Astrocyte of the spinal cord (primary cell): ENCODE data around the gene FGFR4.

Experiments used
- DNase-seq: peaks from one replicate; pipeline ENCODE4 v3.0.0; 2011; ENCODE audit warnings: low read depth, low spot score
- H3K4me3 ChIP-seq: 2 replicates; pipeline ENCODE4 v1.5.1; 2011; ENCODE audit warnings: low read depth, mild to moderate bottlenecking, low read length, moderate library complexity
- CTCF ChIP-seq: IDR thresholded peaks from 2 replicates; pipeline ENCODE4 v1.5.1; 2012; ENCODE audit warnings: low read depth, mild to moderate bottlenecking, low read length, inconsistent platforms
- in situ Hi-C: cut with HindIII; loops from 2 replicates; pipeline ENCODE4 v1.10.0; 2017; ENCODE audit warnings: low sequenced_read_pairs

The FGFR4 gene

DNA sequence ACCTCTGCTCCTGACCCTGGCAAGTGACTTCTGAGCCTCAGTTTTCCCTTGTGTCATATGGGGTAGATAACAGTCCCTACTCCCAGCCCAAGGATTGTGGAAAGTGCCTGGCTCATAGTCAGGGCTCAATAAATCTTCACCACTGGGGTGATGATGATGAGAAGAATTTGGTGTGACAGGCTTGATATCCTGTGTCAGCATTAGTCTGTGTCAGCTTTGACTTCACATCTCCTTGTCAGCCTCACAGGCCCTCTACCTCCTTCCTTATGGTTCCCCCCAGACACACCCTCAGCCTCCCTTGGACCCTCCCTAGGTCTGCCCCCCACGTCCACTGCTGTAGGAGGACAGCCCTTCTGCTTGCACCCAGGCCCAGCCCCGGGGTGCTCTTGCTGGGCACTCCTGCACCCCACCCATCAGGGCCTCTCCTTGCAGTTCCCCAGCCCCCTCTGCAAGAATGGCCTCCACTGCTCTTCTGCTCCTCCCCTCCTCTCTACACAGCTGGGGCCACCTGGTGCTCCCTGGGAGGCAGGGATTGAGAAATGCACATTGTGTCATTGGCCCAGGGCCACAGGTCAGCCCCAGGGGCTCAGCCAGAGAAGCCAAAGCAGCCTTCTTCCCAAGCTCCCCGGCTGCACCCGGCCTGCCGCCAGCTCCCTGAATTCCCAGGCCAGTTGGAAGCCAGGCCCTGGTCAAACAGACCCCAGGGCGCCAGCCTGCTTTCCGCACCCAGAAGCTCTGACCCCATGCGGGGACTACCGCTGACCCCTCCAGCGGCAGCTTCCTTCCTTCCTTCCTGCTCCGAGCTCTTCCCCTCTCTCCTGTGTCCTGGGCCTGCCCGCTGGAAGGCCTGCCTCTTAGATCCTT, 7.7 kb downstream of the FGFR4 start:
- no peak for TF ChIP-seq CTCF
- in situ Hi-C loops = no loop called here
- no peak overlapping the region for H3K4me3 ChIP-seq
- DNase-seq = peak; percentile 7

- DNase-seq = no peak
- no peak for TF ChIP-seq CTCF
- in situ Hi-C loops = no loop called here
- no peak overlapping the region for H3K4me3 ChIP-seq
Measured at GRCh38 chr5:177095088-177095669, 8.5 kb downstream of the FGFR4 start.

DNA sequence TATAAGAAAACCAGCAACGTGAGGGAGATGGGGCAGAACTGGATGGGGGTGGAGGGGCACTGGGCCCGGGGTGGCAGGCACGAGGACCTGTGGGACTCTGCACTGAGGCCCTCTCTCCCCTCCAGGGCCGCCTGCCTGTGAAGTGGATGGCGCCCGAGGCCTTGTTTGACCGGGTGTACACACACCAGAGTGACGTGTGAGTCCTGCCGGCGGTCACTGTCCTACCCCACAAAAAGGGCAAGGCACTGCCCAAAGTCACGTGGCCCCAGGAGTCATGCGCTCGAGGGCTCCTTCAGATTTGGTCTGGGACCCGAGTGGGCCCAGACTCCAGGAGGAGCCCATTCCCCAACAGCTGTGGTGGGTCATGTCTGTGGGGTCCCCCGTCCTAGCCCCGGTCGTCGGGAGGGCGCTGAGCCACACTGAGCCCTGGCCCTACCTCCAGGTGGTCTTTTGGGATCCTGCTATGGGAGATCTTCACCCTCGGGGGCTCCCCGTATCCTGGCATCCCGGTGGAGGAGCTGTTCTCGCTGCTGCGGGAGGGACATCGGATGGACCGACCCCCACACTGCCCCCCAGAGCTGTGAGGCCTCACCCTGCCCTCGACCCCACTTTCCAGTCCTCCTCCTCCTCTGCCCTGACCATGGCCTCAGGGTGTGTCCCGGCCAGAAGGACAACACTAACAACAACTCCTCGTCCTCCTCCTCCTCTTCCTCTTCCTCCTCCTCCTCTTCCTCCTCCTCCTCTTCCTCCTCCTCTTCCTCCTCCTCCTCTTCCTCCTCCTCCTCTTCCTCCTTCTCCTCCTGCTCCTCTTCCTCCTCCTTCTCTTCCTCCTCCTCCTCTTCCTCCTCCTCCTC, 9.7 kb downstream of the FGFR4 start:
- in situ Hi-C loops = no loop called here
- no peak for DNase-seq
- TF ChIP-seq CTCF = no peak
- H3K4me3 ChIP-seq = no peak overlapping the region

GRCh38 chr5:177097016-177097985, 10.6 kb downstream of the FGFR4 start:
- TF ChIP-seq CTCF = no peak

DNA sequence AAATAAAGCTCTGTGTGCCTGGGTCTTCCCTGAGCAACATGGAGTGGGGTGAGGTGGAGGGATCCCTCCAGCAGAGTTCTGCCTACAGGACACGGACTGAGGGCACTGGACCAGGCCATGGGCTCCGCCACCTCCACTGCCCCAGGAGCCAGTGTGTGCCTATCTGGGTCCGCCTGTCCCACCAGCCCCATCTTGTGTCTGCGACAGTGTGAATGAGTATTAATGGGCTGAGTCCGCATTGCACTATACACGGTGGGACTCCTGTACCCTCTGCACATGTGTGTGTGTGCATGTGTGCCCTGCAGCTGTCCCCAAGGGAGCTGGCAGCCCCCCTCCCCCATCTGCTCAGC, 11.4 kb downstream of the FGFR4 start:
- no peak for DNase-seq
- in situ Hi-C loops = no loop called here
- TF ChIP-seq CTCF = no peak
- no peak overlapping the region for H3K4me3 ChIP-seq

More at GRCh38 chr5:177097016-177097985, 10.6 kb downstream of the FGFR4 start:
- no peak for DNase-seq
- in situ Hi-C loops = no loop called here
- H3K4me3 ChIP-seq = no peak overlapping the region
